Endodermal cell (in vitro differentiated cells): ENCODE measurements around the gene FTCD. TPM values are rescaled to one million over a fixed set of nuclear protein-coding genes. Genes with fewer than 3 reads are reported as not detected.

ENCODE experiments used
- DNase-seq: peaks from one replicate; pipeline ENCODE4 v3.0.0-alpha.2; 2017
- H3K27ac ChIP-seq: 2 replicates; pipeline ENCODE4 v1.5.1; 2013; ENCODE audit warnings: mild to moderate bottlenecking, low read depth, low read length, moderate library complexity
- H3K27me3 ChIP-seq: 2 replicates; pipeline ENCODE4 v1.6.1; 2013; ENCODE audit warnings: mild to moderate bottlenecking, low read length, moderate library complexity; ENCODE audit not compliant: insufficient read depth, control insufficient read depth, poor library complexity, severe bottlenecking
- H3K36me3 ChIP-seq: 2 replicates; pipeline ENCODE4 v1.7.0; 2013; ENCODE audit warnings: mild to moderate bottlenecking, low read length, moderate library complexity; ENCODE audit not compliant: control insufficient read depth, insufficient read depth
- H3K4me1 ChIP-seq: one replicate; pipeline ENCODE4 v1.7.0; 2013; ENCODE audit warnings: low read length; ENCODE audit not compliant: control insufficient read depth, insufficient read depth
- H3K4me3 ChIP-seq: 2 replicates; pipeline ENCODE4 v1.5.1; 2013; ENCODE audit warnings: mild to moderate bottlenecking, low read length, moderate library complexity
- H3K9ac ChIP-seq: 2 replicates; pipeline ENCODE4 v1.6.1; 2013; ENCODE audit warnings: mild to moderate bottlenecking, low read length, moderate library complexity; ENCODE audit not compliant: poor library complexity, severe bottlenecking; ENCODE audit errors: extremely low read depth
- H3K9me3 ChIP-seq: 2 replicates; pipeline ENCODE4 v1.6.1; 2013; ENCODE audit warnings: mild to moderate bottlenecking, low read length, moderate library complexity; ENCODE audit not compliant: control insufficient read depth
- H3K27ac Mint-ChIP-seq: 2 replicates; pipeline ENCODE4 v1.8.0; 2020; ENCODE audit warnings: mixed read lengths
- H3K27me3 Mint-ChIP-seq: 2 replicates; pipeline ENCODE4 v1.8.0; 2021; ENCODE audit warnings: mild to moderate bottlenecking, mixed read lengths; ENCODE audit not compliant: insufficient read depth
- H3K36me3 Mint-ChIP-seq: 2 replicates; pipeline ENCODE4 v1.8.0; 2020; ENCODE audit warnings: low read depth, mixed read lengths
- H3K4me1 Mint-ChIP-seq: 2 replicates; pipeline ENCODE4 v1.8.0; 2020; ENCODE audit warnings: mixed read lengths
- H3K4me3 Mint-ChIP-seq: 2 replicates; pipeline ENCODE4 v1.8.0; 2020; ENCODE audit warnings: mild to moderate bottlenecking, moderate library complexity, mixed read lengths
- H3K9me3 Mint-ChIP-seq: 2 replicates; pipeline ENCODE4 v1.8.0; 2020; ENCODE audit warnings: mild to moderate bottlenecking, mixed read lengths
- CTCF ChIP-seq: fragments of 200-600 bp; sonication (generic); conservative IDR thresholded peaks from 2 replicates; pipeline ENCODE4 v1.5.0; 2021; ENCODE audit warnings: antibody characterized with exemption, mild to moderate bottlenecking
- WGBS, 2 experiments: methylation state at CpG; one replicate each; pipeline versions ENCODE4 v1.1.5 to v1.1.7; 2013; ENCODE audit warnings: missing lambda C conversion rate in 2 of 2, mixed read lengths in 1 of 2; ENCODE audit not compliant: insufficient coverage in 1 of 2, insufficient read length in 1 of 2; 5-methylcytosine and 5-hydroxymethylcytosine counted together
- total RNA-seq, 2 donors: library from RNA; stranded (reverse); fragmentation: NEBNext Ultra II Directional in 1 of 2; extraction: Animal tissue kit (Norgen Biotek cat#: 25700) in 1 of 2; gene quantifications; 2 replicates in 1 of 2; 3 replicates in 1 of 2; pipeline ENCODE4 v1.2.1, GENCODE V29; 2021

The FTCD gene
- total RNA-seq, 2 donors from 2014 or later: 3.5 to 4.6 TPM

DNA sequence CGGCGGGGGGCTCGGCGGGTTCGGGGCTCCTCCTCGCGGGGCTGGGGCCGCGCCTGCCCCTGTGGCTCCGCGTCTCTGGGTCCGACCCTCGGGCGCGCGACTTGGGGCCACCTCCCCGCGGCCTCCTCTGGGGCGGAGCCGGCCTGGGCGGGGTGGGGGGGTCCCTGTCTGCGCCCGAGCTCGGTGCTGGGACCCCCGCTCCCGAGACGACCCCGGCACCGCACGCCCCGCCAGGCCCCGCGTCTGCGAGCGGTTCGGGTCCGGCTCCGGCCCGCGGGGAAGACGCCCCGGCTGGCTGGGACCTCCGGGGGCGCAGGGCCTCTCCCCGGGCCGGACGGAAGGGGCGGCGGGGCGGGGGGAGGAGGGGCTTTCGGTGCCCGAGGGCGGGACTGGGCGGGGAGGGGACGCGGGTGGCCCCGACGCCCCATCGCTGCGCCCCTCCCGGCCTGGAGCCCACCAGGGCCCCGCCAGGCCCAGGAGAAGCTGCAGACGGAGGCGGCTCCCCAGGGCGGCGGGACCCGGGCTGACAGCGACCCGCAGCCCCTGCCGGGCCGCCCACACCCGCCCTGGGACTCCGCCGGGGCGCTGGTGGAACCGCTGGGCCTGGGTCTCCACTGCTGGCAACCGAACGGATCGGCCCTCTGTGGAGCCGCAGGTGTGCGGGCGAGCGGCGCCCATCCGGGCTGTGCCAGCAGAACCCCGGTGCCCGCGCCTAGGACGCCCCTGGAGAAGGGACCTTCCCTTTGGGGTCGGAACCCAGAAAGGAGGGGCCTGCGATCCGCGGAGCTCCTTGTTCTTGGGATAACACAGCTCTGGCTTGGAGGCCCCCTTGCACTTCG, 56.9 kb downstream of the FTCD start:
- Histone ChIP-seq H3K4me3 (peak overlapping the region; percentile 82), H3K4me1 (no peaks in the 10 kb centered on the region), H3K27ac (no peak overlapping the region), H3K9me3 (peaks cover 38% of the 10 kb centered on the region), H3K27me3 (no peaks in the 10 kb centered on the region), H3K36me3 (peaks cover 35% of the 10 kb centered on the region), H3K9ac (peak overlapping the region; percentile 41)
- Mint-ChIP-seq H3K4me3 (peak overlapping the region; percentile 72), H3K27ac (no peak overlapping the region), H3K4me1 (peaks cover 3% of the 10 kb centered on the region), H3K27me3 (peaks cover 3% of the 10 kb centered on the region), H3K36me3 (peaks cover 35% of the 10 kb centered on the region), H3K9me3 (peaks cover 32% of the 10 kb centered on the region)
- DNase-seq: peak; percentile 75
- 1 to 2% methylated on average over 24 to 89 of the region's 94 CpGs for WGBS, 2 experiments
- no peak for TF ChIP-seq CTCF

- H3K4me3 ChIP-seq: peak within 1 kb of the TSS; percentile 82
- DNase-seq: peak; percentile 91
- H3K9me3 ChIP-seq: peaks cover 29% of the 10 kb centered on the region
- H3K27me3 ChIP-seq: no peaks in the 10 kb centered on the region
- no peaks in the 10 kb centered on the region for H3K4me1 ChIP-seq
- peaks cover 27% of the 10 kb centered on the region for H3K36me3 Mint-ChIP-seq
- H3K27ac ChIP-seq: no peak within 1 kb of the TSS
- H3K9ac ChIP-seq: peak within 1 kb of the TSS; percentile 41
- H3K27me3 Mint-ChIP-seq: peaks cover 3% of the 10 kb centered on the region
- peaks cover 26% of the 10 kb centered on the region for H3K36me3 ChIP-seq
- H3K9me3 Mint-ChIP-seq: peaks cover 28% of the 10 kb centered on the region
- WGBS, 2 experiments: 6 to 9% methylated on average over 13 to 74 of the region's 83 CpGs
- H3K27ac Mint-ChIP-seq: no peak within 1 kb of the TSS
- peaks cover 3% of the 10 kb centered on the region for H3K4me1 Mint-ChIP-seq
- peak within 1 kb of the TSS; percentile 72 for H3K4me3 Mint-ChIP-seq
- TF ChIP-seq CTCF: peak; percentile 62
Observed at GRCh38 chr21:46097336-46098293, 57.8 kb downstream of the FTCD start, which contains the start of gene COL6A2. Gene COL6A2, plus strand, starts transcription at chr21:46098112.

DNA sequence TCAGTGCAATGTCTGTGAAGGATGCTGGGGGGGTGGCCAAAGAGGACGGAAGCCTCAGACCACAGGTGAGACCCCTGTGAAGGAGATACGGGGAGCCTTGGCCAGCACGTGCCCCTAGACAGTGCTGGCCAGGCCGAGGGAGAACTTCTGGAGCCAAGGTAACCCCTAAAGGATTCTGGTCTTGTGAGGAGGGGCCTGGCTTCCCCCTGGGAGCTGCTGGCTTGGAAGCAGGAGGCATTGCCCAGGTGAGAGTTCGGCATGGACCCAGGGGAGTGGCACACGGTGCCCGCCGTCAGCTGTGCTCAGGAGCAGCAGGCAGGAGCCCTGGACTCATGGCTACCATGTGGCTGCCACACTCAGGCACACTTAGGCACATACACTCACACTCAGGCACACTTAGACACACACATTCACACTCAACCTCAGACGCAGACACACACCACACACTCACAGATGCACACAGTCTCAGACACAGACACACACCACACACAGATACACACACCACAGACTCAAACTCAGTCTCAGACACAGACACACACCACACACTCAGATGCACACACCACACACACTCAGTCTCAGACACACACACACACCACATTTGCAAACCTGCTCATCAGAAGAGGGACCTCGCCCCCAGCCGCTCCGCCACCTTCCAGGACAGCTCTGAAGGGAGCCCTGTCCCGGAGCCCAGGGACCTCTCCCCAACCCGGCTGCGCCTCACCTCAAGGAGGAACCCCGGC, 58.6 kb downstream of the FTCD start:
- H3K27me3 ChIP-seq: no peaks in the 10 kb centered on the region
- WGBS, 2 experiments: 90 to 96% methylated on average over 6 to 16 of the region's 16 CpGs
- Mint-ChIP-seq H3K27ac (no peak overlapping the region), H3K9me3 (peaks cover 28% of the 10 kb centered on the region), H3K36me3 (peaks cover 20% of the 10 kb centered on the region), H3K4me3 (peak overlapping the region; percentile 40), H3K4me1 (peaks cover 3% of the 10 kb centered on the region), H3K27me3 (peaks cover 3% of the 10 kb centered on the region)
- H3K36me3 ChIP-seq: peaks cover 18% of the 10 kb centered on the region
- no peaks in the 10 kb centered on the region for H3K4me1 ChIP-seq
- H3K4me3 ChIP-seq: peak overlapping the region; percentile 66
- H3K9me3 ChIP-seq: peaks cover 20% of the 10 kb centered on the region
- H3K27ac ChIP-seq: no peak overlapping the region
- TF ChIP-seq CTCF: no peak
- H3K9ac ChIP-seq: peak overlapping the region; percentile 3
- peak; percentile 59 for DNase-seq
